ENCODE measurements around the gene SLAMF1. TPM values are rescaled to one million over a fixed set of nuclear protein-coding genes. Genes with fewer than 3 reads are reported as not detected.
A peak's percentile ranks its signal among the peaks of the same experiment; 100 is the strongest.
"Not testable (repeated sequence)": the region's sequence is repeated elsewhere in the genome, so short reads cannot be mapped to it uniquely, and the experiment has no call there.

SLAMF1 gene
- total RNA-seq, 1 donor from 2014 or later = 0.71 TPM

- no peak for DNase-seq (ENCODE audit: low spot score)
- intact Hi-C loops (cut with DNase I) = no loop called here
- ATAC-seq = no peak
These were observed 70.0 kb downstream of the SLAMF1 start for GRCh38 chr1:160576884-160577283.

- DNase-seq (ENCODE audit: low spot score) (no peak), ATAC-seq (no peak)
- intact Hi-C loops (cut with DNase I) = no loop called here
These were observed 70.5 kb downstream of the SLAMF1 start for GRCh38 chr1:160576390-160576789.

- DNase-seq (ENCODE audit: low spot score) (no peak), ATAC-seq (peak; percentile 84)
- intact Hi-C loops (cut with DNase I) = no loop called here
These were observed 71.7 kb downstream of the SLAMF1 start for GRCh38 chr1:160575112-160575664.

- no peak for DNase-seq (ENCODE audit: low spot score)
- intact Hi-C loops (cut with DNase I) = no loop called here
- no peak for ATAC-seq
These were observed 76.0 kb downstream of the SLAMF1 start for GRCh38 chr1:160570840-160571239.

GRCh38 chr1:160569806-160570205 is 77.0 kb downstream of the SLAMF1 start:
- DNase-seq (ENCODE audit: low spot score) (no peak), ATAC-seq (no peak)
- intact Hi-C loops (cut with DNase I) = no loop called here

GRCh38 chr1:160567858-160568682 is 78.8 kb downstream of the SLAMF1 start:
- no peak for ATAC-seq
- no peak for DNase-seq (ENCODE audit: low spot score)
- intact Hi-C loops (cut with DNase I) = no loop called here

- DNase-seq (ENCODE audit: low spot score) (no peak), ATAC-seq (no peak)
- intact Hi-C loops (cut with DNase I) = no loop called here
These were observed 79.5 kb downstream of the SLAMF1 start for GRCh38 chr1:160567341-160567740.

- no peak for DNase-seq (ENCODE audit: low spot score)
- no peak for ATAC-seq
- intact Hi-C loops (cut with DNase I) = no loop called here
These were observed 81.3 kb downstream of the SLAMF1 start for GRCh38 chr1:160565564-160565963.

GRCh38 chr1:160563230-160563629 is 83.6 kb downstream of the SLAMF1 start:
- ATAC-seq; DNase-seq (ENCODE audit: low spot score); intact Hi-C loops (cut with DNase I): not testable (repeated sequence)

GRCh38 chr1:160562745-160563144 is 84.1 kb downstream of the SLAMF1 start:
- intact Hi-C loops (cut with DNase I); ATAC-seq; DNase-seq (ENCODE audit: low spot score): not testable (repeated sequence)

GRCh38 chr1:160560806-160561205 is 86.0 kb downstream of the SLAMF1 start:
- DNase-seq (ENCODE audit: low spot score) (no peak), ATAC-seq (no peak)
- intact Hi-C loops (cut with DNase I) = no loop called here

- no peak for DNase-seq (ENCODE audit: low spot score)
- ATAC-seq = no peak
- intact Hi-C loops (cut with DNase I) = no loop called here
These were observed 86.7 kb downstream of the SLAMF1 start for GRCh38 chr1:160560045-160560705.

- ATAC-seq; DNase-seq (ENCODE audit: low spot score); intact Hi-C loops (cut with DNase I): not testable (repeated sequence)
These were observed 87.4 kb downstream of the SLAMF1 start for GRCh38 chr1:160559437-160559836.

GRCh38 chr1:160558660-160559380 is 88.0 kb downstream of the SLAMF1 start:
- ATAC-seq = no peak
- intact Hi-C loops (cut with DNase I) = no loop called here
- no peak for DNase-seq (ENCODE audit: low spot score)

Other genes starting within 250 kb of the SLAMF1 start
- 7.1 TPM for gene VANGL2, start 246.5 kb downstream of the SLAMF1 start, total RNA-seq
- gene SLAMF6, start 123.8 kb downstream of the SLAMF1 start, total RNA-seq = 0.85 TPM
- gene CD84, start 67.5 kb downstream of the SLAMF1 start, total RNA-seq = 13.5 TPM
- gene CD48, start 64.8 kb upstream of the SLAMF1 start, total RNA-seq = 6.8 TPM
- 1.6 TPM for gene SLAMF7, start 92.2 kb upstream of the SLAMF1 start, total RNA-seq
- 1.2 TPM for gene LY9, start 149.1 kb upstream of the SLAMF1 start, total RNA-seq
- gene CD244, start 215.8 kb upstream of the SLAMF1 start, total RNA-seq = 0.98 TPM
- gene ITLN1, start 238.1 kb upstream of the SLAMF1 start, total RNA-seq = 1.5 TPM

Measured in sciatic nerve (tissue), 2 donors.